HCT116 (cell line): Measurements from ENCODE around the gene CTTNBP2. TPM values are rescaled to one million over a fixed set of nuclear protein-coding genes. Genes with fewer than 3 reads are reported as not detected.

ENCODE experiments used
- ZNF274 ChIP-seq: fragments of 200-500 bp; sonication (Bioruptor generic); IDR thresholded peaks from 2 replicates; pipeline ENCODE4 v1.6.1; 2014; ENCODE audit warnings: mild to moderate bottlenecking, low read depth, low read length, inconsistent platforms
- total RNA-seq: library from RNA; stranded (reverse); gene quantifications from one replicate; pipeline ENCODE4 v1.2.1, GENCODE V29; 2021; ENCODE audit not compliant: unreplicated experiment
- TF ChIP-seq, protein P1 (sequence below): IDR thresholded peaks from 2 replicates; pipeline ENCODE4 v1.6.1; 2012; ENCODE audit warnings: low read depth

CTTNBP2 gene
- total RNA-seq, 1 experiment from 2014 or later, result 5.4 TPM

DNA sequence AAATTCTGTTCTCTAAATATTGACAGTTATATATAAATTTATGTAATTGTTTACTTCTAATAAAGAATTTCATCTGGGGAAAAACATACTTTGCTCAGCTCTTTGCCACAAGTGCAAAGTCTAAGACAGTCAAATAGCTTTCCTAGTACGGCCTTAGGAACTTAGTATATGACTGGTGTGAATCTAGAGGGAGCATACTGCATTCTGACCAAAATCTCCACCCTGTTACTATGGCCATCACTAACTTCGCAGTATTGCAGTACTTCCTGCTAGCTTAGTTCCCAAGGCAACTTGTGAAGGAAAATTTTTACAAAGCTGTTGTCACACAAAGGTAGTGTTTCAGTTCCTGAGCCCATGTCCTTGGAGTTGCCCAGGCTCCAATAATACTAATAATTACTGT, 211.9 kb downstream of the CTTNBP2 start (continued):
- TF ChIP-seq, protein P1, sequence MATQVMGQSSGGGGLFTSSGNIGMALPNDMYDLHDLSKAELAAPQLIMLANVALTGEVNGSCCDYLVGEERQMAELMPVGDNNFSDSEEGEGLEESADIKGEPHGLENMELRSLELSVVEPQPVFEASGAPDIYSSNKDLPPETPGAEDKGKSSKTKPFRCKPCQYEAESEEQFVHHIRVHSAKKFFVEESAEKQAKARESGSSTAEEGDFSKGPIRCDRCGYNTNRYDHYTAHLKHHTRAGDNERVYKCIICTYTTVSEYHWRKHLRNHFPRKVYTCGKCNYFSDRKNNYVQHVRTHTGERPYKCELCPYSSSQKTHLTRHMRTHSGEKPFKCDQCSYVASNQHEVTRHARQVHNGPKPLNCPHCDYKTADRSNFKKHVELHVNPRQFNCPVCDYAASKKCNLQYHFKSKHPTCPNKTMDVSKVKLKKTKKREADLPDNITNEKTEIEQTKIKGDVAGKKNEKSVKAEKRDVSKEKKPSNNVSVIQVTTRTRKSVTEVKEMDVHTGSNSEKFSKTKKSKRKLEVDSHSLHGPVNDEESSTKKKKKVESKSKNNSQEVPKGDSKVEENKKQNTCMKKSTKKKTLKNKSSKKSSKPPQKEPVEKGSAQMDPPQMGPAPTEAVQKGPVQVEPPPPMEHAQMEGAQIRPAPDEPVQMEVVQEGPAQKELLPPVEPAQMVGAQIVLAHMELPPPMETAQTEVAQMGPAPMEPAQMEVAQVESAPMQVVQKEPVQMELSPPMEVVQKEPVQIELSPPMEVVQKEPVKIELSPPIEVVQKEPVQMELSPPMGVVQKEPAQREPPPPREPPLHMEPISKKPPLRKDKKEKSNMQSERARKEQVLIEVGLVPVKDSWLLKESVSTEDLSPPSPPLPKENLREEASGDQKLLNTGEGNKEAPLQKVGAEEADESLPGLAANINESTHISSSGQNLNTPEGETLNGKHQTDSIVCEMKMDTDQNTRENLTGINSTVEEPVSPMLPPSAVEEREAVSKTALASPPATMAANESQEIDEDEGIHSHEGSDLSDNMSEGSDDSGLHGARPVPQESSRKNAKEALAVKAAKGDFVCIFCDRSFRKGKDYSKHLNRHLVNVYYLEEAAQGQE, result no peak
- no peak for TF ChIP-seq ZNF274
- TF ChIP-seq, all 23 proteins: peak for 0
